ENCODE results near the gene NFKBIE. TPM values are rescaled to one million over a fixed set of nuclear protein-coding genes. Genes with fewer than 3 reads are reported as not detected.

The NFKBIE gene
- total RNA-seq, 6 experiments from 2014 or later, result 2.5 to 30.2 (median 10.8) TPM

DNA sequence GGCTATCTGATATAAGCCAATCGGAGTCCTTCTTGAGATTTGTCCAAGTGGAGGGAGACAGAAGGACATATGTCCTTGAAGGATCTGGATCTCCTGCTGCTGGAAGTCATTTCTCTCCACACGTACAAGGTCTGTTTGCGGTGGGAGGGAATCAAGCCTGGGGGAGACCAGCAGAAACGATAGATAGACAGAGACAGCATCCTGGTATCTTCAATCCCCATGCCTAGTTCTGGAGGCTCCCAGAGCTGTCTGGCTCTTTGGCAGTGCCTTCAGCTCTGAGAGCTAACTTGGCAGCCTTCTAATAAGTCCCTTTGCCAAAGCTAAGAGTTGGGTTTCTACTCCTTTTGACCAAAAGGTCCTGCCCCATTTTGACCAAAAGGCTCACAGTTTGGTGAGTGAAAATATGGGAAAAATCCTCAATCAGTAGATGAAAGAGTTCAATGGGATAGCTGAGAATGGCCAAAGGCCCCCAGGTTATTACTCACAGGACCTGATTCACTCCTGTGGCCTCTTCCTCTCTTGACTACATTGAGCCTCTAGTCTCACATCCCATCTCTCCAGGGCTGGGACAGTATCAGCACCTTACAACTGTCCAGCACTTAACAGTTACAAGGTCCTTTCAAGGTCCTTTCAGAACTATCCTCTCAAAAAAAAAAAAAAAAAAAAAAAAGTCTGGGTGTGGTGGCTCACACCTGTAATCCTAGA, 27.5 kb upstream of the NFKBIE start:
- DNase-seq (peak in 1 of 3 donors; percentile 13), ATAC-seq (no peak)
- no peaks in the 10 kb centered on the region for H3K36me3 ChIP-seq
- H3K9me3 ChIP-seq, result no peaks in the 10 kb centered on the region
- peaks cover 0 to 14% of the 10 kb centered on the region in 2 donors for H3K27me3 ChIP-seq
- H3K4me3 ChIP-seq, result no peak overlapping the region
- H3K4me1 ChIP-seq, result peaks cover 0 to 9% (median 4%) of the 10 kb centered on the region in 4 donors
- H3K27ac ChIP-seq, result no peak overlapping the region
- TF ChIP-seq CTCF (IDR thresholded peaks at IDR 0.05) (no peak), POLR2A (IDR thresholded peaks at IDR 0.05) (no peak)
- intact Hi-C loops (cut with DNase I), result no loop called here
- 73% methylated on average over 4 of the region's 4 CpGs for WGBS (ENCODE audit: insufficient coverage, low coverage, low lambda C conversion rate, missing lambda C conversion rate)

GRCh38 chr6:44291841-44292240, 26.5 kb upstream of the NFKBIE start:
- no peaks in the 10 kb centered on the region for H3K36me3 ChIP-seq
- H3K27ac ChIP-seq, result no peak overlapping the region
- TF ChIP-seq CTCF (IDR thresholded peaks at IDR 0.05), result no peak
- TF ChIP-seq POLR2A (IDR thresholded peaks at IDR 0.05), result no peak
- intact Hi-C loops (cut with DNase I), result no loop called here
- WGBS (ENCODE audit: insufficient coverage, low coverage, low lambda C conversion rate, missing lambda C conversion rate), result 44% methylated on average over 1 of the region's 4 CpGs
- H3K4me3 ChIP-seq, result no peak overlapping the region
- no peak for ATAC-seq
- H3K4me1 ChIP-seq, result no peaks in the 10 kb centered on the region
- peak in 1 of 3 donors; percentile 27 for DNase-seq
- no peaks in the 10 kb centered on the region for H3K9me3 ChIP-seq
- H3K27me3 ChIP-seq, result peaks cover 0 to 8% of the 10 kb centered on the region in 2 donors

DNA sequence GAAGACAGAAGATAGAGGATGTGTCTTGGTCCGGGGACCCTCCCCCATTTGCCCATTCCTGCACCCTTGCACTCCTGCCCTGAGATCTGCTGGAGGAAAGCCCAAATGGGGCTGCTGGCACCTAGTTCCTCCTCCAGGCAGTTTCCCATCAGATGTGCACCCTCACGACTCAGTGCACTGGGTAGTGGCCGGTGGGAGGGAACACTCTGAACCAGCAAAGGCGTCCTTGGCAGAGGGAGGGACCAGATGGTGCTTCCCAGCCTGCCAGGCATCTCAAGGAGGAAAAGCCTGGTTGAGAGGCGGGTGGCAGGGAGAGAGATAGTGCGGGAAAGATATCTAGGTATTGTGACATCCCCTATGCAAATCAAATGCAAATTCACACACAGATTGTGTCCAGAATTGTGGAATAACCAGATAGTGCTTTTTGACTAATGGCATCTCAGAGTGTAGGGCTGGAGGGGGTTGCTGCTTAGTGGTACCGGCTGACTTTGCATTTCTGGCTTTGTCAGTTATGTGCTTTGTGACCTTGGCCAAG, 24.4 kb upstream of the NFKBIE start:
- Histone ChIP-seq H3K36me3 (no peaks in the 10 kb centered on the region), H3K4me3 (no peak overlapping the region), H3K4me1 (no peaks in the 10 kb centered on the region), H3K27ac (no peak overlapping the region), H3K9me3 (no peaks in the 10 kb centered on the region), H3K27me3 (no peaks in the 10 kb centered on the region)
- TF ChIP-seq CTCF (IDR thresholded peaks at IDR 0.05), result no peak
- no peak for TF ChIP-seq POLR2A (IDR thresholded peaks at IDR 0.05)
- WGBS (ENCODE audit: insufficient coverage, low coverage, low lambda C conversion rate, missing lambda C conversion rate), result 28% methylated on average over 5 of the region's 7 CpGs
- ATAC-seq, result no peak
- DNase-seq, result no peak
- intact Hi-C loops (cut with DNase I), result no loop called here

GRCh38 chr6:44286747-44287146, 21.4 kb upstream of the NFKBIE start:
- intact Hi-C loops (cut with DNase I), result no loop called here
- H3K27me3 ChIP-seq, result no peaks in the 10 kb centered on the region
- 31% methylated on average over 2 of the region's 2 CpGs for WGBS (ENCODE audit: insufficient coverage, low coverage, low lambda C conversion rate, missing lambda C conversion rate)

More at GRCh38 chr6:44286747-44287146, 21.4 kb upstream of the NFKBIE start:
- ATAC-seq, result no peak
- TF ChIP-seq CTCF (IDR thresholded peaks at IDR 0.05) (no peak), POLR2A (IDR thresholded peaks at IDR 0.05) (no peak)
- H3K36me3 ChIP-seq, result no peaks in the 10 kb centered on the region
- H3K27ac ChIP-seq, result no peak overlapping the region
- H3K4me3 ChIP-seq, result no peak overlapping the region
- no peaks in the 10 kb centered on the region for H3K9me3 ChIP-seq
- DNase-seq, result no peak
- H3K4me1 ChIP-seq, result no peaks in the 10 kb centered on the region

All from right lobe of liver (tissue), 6 donors.